A549 (cell line): ENCODE measurements around the gene TBC1D10B. TPM values are rescaled to one million over a fixed set of nuclear protein-coding genes. Genes with fewer than 3 reads are reported as not detected.

Experiments
- ATAC-seq, 2 experiments: fragments of 200-7000 bp in 1 of 2; fragments of >200 bp in 1 of 2; cut with Nextera tagmentation in 1 of 2; cut with Tn5 transposase in 1 of 2; 3 replicates each; pipeline versions ENCODE4 v1.8.0 to v1.9.1; 2018 to 2020; ENCODE audit warnings: mild to moderate bottlenecking in 1 of 2, moderate library complexity in 1 of 2
- CTCF ChIA-PET: fragments of 300-600 bp; sonication (Branson Sonifier 250); formaldehyde crosslinking; extraction: SDS; loops from one replicate; lab custom pipeline; 2021; ENCODE audit warnings: antibody characterized with exemption, inconsistent platforms; lab: Yijun Ruan, JAX
- POLR2A ChIA-PET: fragments of 350-600 bp; formaldehyde crosslinking; extraction: SDS; loops from one replicate; lab custom pipeline; 2021; ENCODE audit warnings: antibody characterized with exemption, inconsistent platforms; lab: Yijun Ruan, JAX
- DNase-seq, 2 experiments: peaks; one replicate each; pipeline versions ENCODE4 v3.0.0 to v3.0.0-alpha.2; 2011 to 2016; ENCODE audit warnings: low read depth in 1 of 2, low spot score in 1 of 2
- FAIRE-seq: peaks from 2 replicates; lab custom pipeline; 2011; peaks lifted over from hg19 to GRCh38; lab: Jason Lieb, UNC
- H3K27ac ChIP-seq, 2 experiments: fragments of >200 bp; sonication (Bioruptor Twin); formaldehyde crosslinking; 3 replicates each; pipeline ENCODE4 v1.5.1; 2016 to 2017
- H3K4me1 ChIP-seq: fragments of >200 bp; sonication (Bioruptor Twin); formaldehyde crosslinking; 3 replicates; pipeline ENCODE4 v1.6.1; 2016
- H3K4me2 ChIP-seq: fragments of >200 bp; sonication (Bioruptor Twin); formaldehyde crosslinking; 3 replicates; pipeline ENCODE4 v1.6.1; 2016
- H3K4me3 ChIP-seq: fragments of >200 bp; sonication (Bioruptor Twin); formaldehyde crosslinking; 3 replicates; pipeline ENCODE4 v1.5.1; 2016
- H3K9me3 ChIP-seq: fragments of >200 bp; sonication (Bioruptor Twin); formaldehyde crosslinking; 3 replicates; pipeline ENCODE4 v1.6.1; 2016
- BHLHE40 ChIP-seq: IDR thresholded peaks from 2 replicates; pipeline ENCODE4 v1.6.1; 2012; ENCODE audit warnings: low read depth, low read length, inconsistent platforms
- CBX8 ChIP-seq: fragments of 200-600 bp; sonication (generic); IDR thresholded peaks from 2 replicates; pipeline ENCODE4 v1.6.1; 2016
- CEBPB ChIP-seq, 2 experiments: fragments of >200 bp in 1 of 2; sonication (Bioruptor Twin) in 1 of 2; formaldehyde crosslinking in 1 of 2; IDR thresholded peaks; 2 replicates each; pipeline ENCODE4 v1.6.1; 2012 to 2016
- CHD2 ChIP-seq: fragments of 150-350 bp; IDR thresholded peaks from 2 replicates; pipeline ENCODE4 v1.6.1; 2014; ENCODE audit warnings: low read length; ENCODE audit not compliant: partially characterized antibody
- EHF ChIP-seq: fragments of 250-450 bp; sonication (Bioruptor Pico); IDR thresholded peaks from 2 replicates; pipeline ENCODE4 v1.5.0; 2020; ENCODE audit warnings: mild to moderate bottlenecking
- EHMT2 ChIP-seq: fragments of 200-600 bp; sonication (generic); IDR thresholded peaks from 2 replicates; pipeline ENCODE4 v1.6.1; 2016; ENCODE audit warnings: antibody characterized with exemption, low read depth, mild to moderate bottlenecking, moderate library complexity
- ESRRA ChIP-seq: fragments of 150-350 bp; IDR thresholded peaks from 2 replicates; pipeline ENCODE4 v1.6.1; 2014; ENCODE audit warnings: mild to moderate bottlenecking, low read length, borderline replicate concordance
- FOSL2 ChIP-seq, 2 experiments: fragments of 450-650 bp in 1 of 2; fragments of >200 bp in 1 of 2; sonication (Bioruptor Twin) in 1 of 2; formaldehyde crosslinking; IDR thresholded peaks; 2 replicates each; pipeline versions ENCODE4 v1.5.0 to v1.6.1; 2016 to 2020; ENCODE audit warnings: mild to moderate bottlenecking in 1 of 2, moderate library complexity in 1 of 2
- GATA3 ChIP-seq: IDR thresholded peaks from 2 replicates; pipeline ENCODE4 v1.6.1; 2012; ENCODE audit warnings: borderline replicate concordance
- HDAC2 ChIP-seq: fragments of 200-600 bp; sonication (generic); IDR thresholded peaks from 2 replicates; pipeline ENCODE4 v1.6.1; 2016
- JUN ChIP-seq, 2 experiments: fragments of >200 bp; sonication (Bioruptor Twin); formaldehyde crosslinking; IDR thresholded peaks; 2 replicates in 1 of 2; 3 replicates in 1 of 2; pipeline ENCODE4 v1.6.1; 2016 to 2017
- JUNB ChIP-seq: fragments of >200 bp; sonication (Bioruptor Twin); formaldehyde crosslinking; IDR thresholded peaks from 2 replicates; pipeline ENCODE4 v1.6.1; 2016
- KDM1A ChIP-seq: fragments of 200-600 bp; sonication (generic); IDR thresholded peaks from 2 replicates; pipeline ENCODE4 v1.6.1; 2016; ENCODE audit warnings: low read depth, mild to moderate bottlenecking
- NPAS2 ChIP-seq: fragments of 250-450 bp; sonication (Bioruptor Pico); IDR thresholded peaks from 2 replicates; pipeline ENCODE4 v1.8.0; 2022; ENCODE audit warnings: mild to moderate bottlenecking, moderate library complexity, borderline replicate concordance
- PHF8 ChIP-seq: fragments of 200-600 bp; sonication (generic); IDR thresholded peaks from 2 replicates; pipeline ENCODE4 v1.6.1; 2016; ENCODE audit warnings: low read depth, mild to moderate bottlenecking, antibody characterized with exemption, moderate library complexity, borderline replicate concordance
- POLR2A ChIP-seq: IDR thresholded peaks from 2 replicates; pipeline ENCODE4 v1.6.1; 2012; ENCODE audit warnings: mild to moderate bottlenecking, low read length
- RNF2 ChIP-seq: fragments of 200-600 bp; sonication (generic); IDR thresholded peaks from 2 replicates; pipeline ENCODE4 v1.6.1; 2016; ENCODE audit warnings: low read depth, mild to moderate bottlenecking, antibody characterized with exemption, moderate library complexity, borderline replicate concordance
- SMC3 ChIP-seq: fragments of >200 bp; sonication (Bioruptor Twin); formaldehyde crosslinking; IDR thresholded peaks from 3 replicates; pipeline ENCODE4 v1.6.1; 2018; ENCODE audit warnings: inconsistent platforms
- SREBF2 ChIP-seq: fragments of 450-650 bp; IDR thresholded peaks from 2 replicates; pipeline ENCODE4 v1.6.1; 2014; ENCODE audit warnings: mild to moderate bottlenecking, moderate library complexity
- TFCP2L1 ChIP-seq: fragments of 250-450 bp; sonication (Bioruptor Pico); IDR thresholded peaks from 2 replicates; pipeline ENCODE4 v1.5.0; 2021; ENCODE audit warnings: mild to moderate bottlenecking
- TP53 ChIP-seq: fragments of 250-450 bp; sonication (Bioruptor Pico); IDR thresholded peaks from 2 replicates; pipeline ENCODE4 v1.5.0; 2021; ENCODE audit warnings: mild to moderate bottlenecking, moderate library complexity
- ZC3H11A ChIP-seq: fragments of 450-650 bp; IDR thresholded peaks from 2 replicates; pipeline ENCODE4 v1.6.1; 2014; ENCODE audit warnings: antibody characterized with exemption, mild to moderate bottlenecking
- ZNF302 ChIP-seq: fragments of 250-450 bp; sonication (Bioruptor Pico); IDR thresholded peaks from 2 replicates; pipeline ENCODE4 v1.9.0; 2021; ENCODE audit warnings: inconsistent platforms, mild to moderate bottlenecking, moderate library complexity
- WGBS: methylation state at CpG from one replicate; pipeline ENCODE4 v1.1.6; 2017; ENCODE audit errors: missing lambda C conversion rate; 5-methylcytosine and 5-hydroxymethylcytosine counted together
- polyA plus RNA-seq, 4 experiments: library from polyadenylated mRNA; depleted of rRNA in 3 of 4; stranded (reverse); fragments of >200 nt; fragmentation: RNase III in 1 of 4; extraction: RNeasy Plus Mini Kit Qiagen cat#74134 plus additional on column Dnase treatment in 1 of 4; gene quantifications; 2 replicates in 3 of 4; 3 replicates in 1 of 4; pipeline ENCODE4 v1.2.3, GENCODE V29; 2011 to 2017
- TF ChIP-seq, protein P1 (sequence below): fragments of 250-450 bp; sonication (Bioruptor Pico); IDR thresholded peaks from 2 replicates; pipeline ENCODE4 v1.5.0; 2021; ENCODE audit warnings: mild to moderate bottlenecking, moderate library complexity, borderline replicate concordance
- TF ChIP-seq, protein P2 (sequence below): IDR thresholded peaks from 2 replicates; pipeline ENCODE4 v1.6.1; 2012; ENCODE audit warnings: low read depth, borderline replicate concordance
- TF ChIP-seq, protein P3 (sequence below): IDR thresholded peaks from 2 replicates; pipeline ENCODE4 v1.6.1; 2012
- TF ChIP-seq, protein P4 (sequence below): fragments of 250-450 bp; sonication (Bioruptor Pico); IDR thresholded peaks from 2 replicates; pipeline ENCODE4 v1.5.0; 2020; ENCODE audit warnings: low read depth, mild to moderate bottlenecking, moderate library complexity
- TF ChIP-seq, protein P5 (sequence below): fragments of 200-600 bp; sonication (generic); IDR thresholded peaks from 2 replicates; pipeline ENCODE4 v1.6.1; 2016; ENCODE audit warnings: antibody characterized with exemption, mild to moderate bottlenecking, moderate library complexity

TBC1D10B gene
- polyA plus RNA-seq, 2 of the 4 experiments (the other 2 are of a cell fraction) = 10.9 to 23.2 TPM

DNA sequence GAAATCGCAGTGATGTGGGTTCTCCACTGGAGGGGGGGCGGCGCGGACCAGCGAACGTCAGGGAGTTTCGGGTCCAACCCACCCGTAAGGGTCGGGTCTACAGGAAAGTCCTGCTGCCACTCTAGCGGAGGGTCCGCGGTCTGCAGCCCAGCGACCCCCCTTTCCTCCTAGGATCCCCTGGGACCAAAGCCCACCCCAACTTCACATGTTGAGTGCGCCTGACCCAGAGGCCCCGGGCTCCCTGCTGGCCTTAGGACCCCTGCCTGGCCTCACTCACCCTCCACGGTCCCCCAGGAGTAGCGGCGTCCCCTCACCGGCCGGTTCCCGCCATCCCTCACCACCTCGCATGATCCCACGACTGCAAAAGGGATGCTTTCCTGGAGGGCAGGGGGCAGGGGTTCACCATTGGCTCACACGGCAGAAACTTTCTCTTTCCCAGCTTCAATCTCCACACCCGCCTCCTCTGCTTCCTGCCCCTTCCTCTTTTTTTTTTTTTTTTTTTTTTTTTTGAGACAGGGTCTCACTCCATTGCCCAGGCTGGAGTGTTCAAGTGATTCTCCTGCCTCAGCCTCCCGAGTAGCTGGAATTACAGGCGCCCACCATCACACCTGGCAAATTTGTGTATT, 9.0 kb upstream of the TBC1D10B start:
- POLR2A ChIA-PET = interaction anchor here (0.9 to 2.0 kb wide), 3 partner anchors 16 to 39 kb away, joined by 5 to 7 read pairs (median 6); partner anchors contain the start of genes ZNF48 and ZNF771
- 49% methylated on average over 27 of the region's 27 CpGs for WGBS
- Histone ChIP-seq H3K27ac (peak overlapping the region; percentile 90 to 96), H3K9me3 (no peaks in the 10 kb centered on the region), H3K4me1 (peaks cover 12% of the 10 kb centered on the region), H3K4me3 (peak overlapping the region; percentile 84), H3K4me2 (peak overlapping the region; percentile 73)
- ATAC-seq = no peak
- TF ChIP-seq, protein P1, sequence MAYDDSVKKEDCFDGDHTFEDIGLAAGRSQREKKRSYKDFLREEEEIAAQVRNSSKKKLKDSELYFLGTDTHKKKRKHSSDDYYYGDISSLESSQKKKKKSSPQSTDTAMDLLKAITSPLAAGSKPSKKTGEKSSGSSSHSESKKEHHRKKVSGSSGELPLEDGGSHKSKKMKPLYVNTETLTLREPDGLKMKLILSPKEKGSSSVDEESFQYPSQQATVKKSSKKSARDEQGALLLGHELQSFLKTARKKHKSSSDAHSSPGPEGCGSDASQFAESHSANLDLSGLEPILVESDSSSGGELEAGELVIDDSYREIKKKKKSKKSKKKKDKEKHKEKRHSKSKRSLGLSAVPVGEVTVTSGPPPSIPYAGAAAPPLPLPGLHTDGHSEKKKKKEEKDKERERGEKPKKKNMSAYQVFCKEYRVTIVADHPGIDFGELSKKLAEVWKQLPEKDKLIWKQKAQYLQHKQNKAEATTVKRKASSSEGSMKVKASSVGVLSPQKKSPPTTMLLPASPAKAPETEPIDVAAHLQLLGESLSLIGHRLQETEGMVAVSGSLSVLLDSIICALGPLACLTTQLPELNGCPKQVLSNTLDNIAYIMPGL (CRISPR knock-in tag) = no peak
- no peak for TF ChIP-seq ESRRA
- no peak for TF ChIP-seq BHLHE40
- TF ChIP-seq TP53 (CRISPR knock-in tag) = no peak
- no peak for TF ChIP-seq CHD2
- no peak for TF ChIP-seq EHMT2
- no peak for TF ChIP-seq TFCP2L1 (CRISPR knock-in tag)
- no peak for TF ChIP-seq GATA3
- TF ChIP-seq CEBPB (IDR thresholded peaks at IDR 0.05) = no peak
- no peak for TF ChIP-seq SMC3
- TF ChIP-seq NPAS2 (CRISPR knock-in tag) = no peak
- no peak for TF ChIP-seq HDAC2
- TF ChIP-seq EHF (CRISPR knock-in tag) = no peak
- TF ChIP-seq JUNB = no peak
- no peak for DNase-seq
- no peak for FAIRE-seq
- CTCF ChIA-PET = interaction anchor here (1.2 to 1.5 kb wide), 2 partner anchors 8 to 33 kb away, joined by 3 read pairs; no protein-coding TSS in a partner anchor

DNA sequence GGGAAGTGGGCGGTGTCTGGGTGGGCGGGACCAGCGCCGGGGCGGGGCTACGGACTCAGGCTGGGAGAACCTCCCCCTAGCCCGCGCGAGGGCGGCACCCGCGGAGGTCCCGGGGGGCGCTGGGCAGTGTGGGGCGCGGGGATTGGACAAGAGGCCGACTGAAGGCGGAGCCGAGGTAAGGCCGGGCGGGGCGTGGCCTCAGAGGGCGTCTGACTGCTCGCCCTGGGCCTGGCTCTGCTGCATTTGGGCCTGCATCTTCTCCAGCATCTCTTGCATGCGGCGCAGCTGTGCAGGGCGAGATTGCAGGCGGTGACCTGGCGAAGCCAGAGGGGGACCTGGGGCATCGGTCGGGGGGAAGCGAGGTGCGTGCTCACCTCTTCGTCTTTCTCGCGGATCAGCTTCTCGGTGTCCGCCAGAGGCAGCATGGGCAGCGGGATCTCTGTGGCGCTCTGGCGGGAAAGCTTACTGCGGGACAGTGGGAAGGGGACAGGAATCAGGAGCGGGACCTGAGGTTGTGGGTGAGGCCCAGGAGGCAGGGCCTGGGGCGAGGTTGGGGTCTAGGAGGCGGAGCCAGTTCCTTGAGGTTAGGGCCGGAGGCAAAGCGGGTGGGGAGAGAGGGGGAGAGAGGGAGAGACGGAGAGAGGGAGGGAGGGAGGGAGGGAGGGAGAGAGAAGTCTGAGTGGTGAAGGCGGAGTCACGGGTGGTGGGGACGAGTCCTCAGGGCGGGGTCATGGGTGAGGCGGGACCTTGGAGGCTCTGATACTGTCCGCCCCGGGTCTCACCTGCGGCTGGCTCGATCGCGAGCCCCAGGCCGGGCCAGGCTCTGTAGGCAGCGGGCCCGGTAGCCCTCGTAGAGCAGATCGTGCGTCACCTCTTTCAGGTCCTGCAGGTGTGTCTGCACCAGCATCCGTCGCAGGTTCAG, 8.2 kb upstream of the TBC1D10B start:
- FAIRE-seq = no peak
- 2% methylated on average over 32 of the region's 67 CpGs for WGBS
- peak overlapping the region; percentile 93 to 96 for H3K27ac ChIP-seq
- H3K4me1 ChIP-seq = peaks cover 12% of the 10 kb centered on the region
- peak; percentile 89 to 97 for ATAC-seq
- no peaks in the 10 kb centered on the region for H3K9me3 ChIP-seq
- peak; percentile 93 to 98 for DNase-seq
- H3K4me2 ChIP-seq = peak overlapping the region; percentile 73
- H3K4me3 ChIP-seq = peak overlapping the region; percentile 84
- ChIA-PET CTCF (interaction anchor here (1.0 to 2.1 kb wide), 4 partner anchors 12 to 34 kb away, joined by 3 to 6 read pairs (median 6); partner anchors contain the start of gene ZNF48), POLR2A (interaction anchor here (0.7 to 2.0 kb wide), 5 partner anchors 17 to 77 kb away, joined by 3 to 7 read pairs (median 5); partner anchors contain the start of genes ZNF48 and ZNF771)
- TF ChIP-seq KDM1A (no peak), JUN (IDR thresholded peaks at IDR 0.05) (peak; percentile 20 to 62; a peak in 3 of 5 replicates), JUNB (no peak), EHMT2 (no peak), ZC3H11A (no peak), FOSL2 (IDR thresholded peaks at IDR 0.05) (no peak), FOSL2 (CRISPR knock-in tag; IDR thresholded peaks at IDR 0.05) (no peak), NPAS2 (CRISPR knock-in tag) (no peak), ZNF302 (CRISPR knock-in tag) (no peak), RNF2 (no peak), PHF8 (peak; percentile 14; the same call in 1 of the 2 replicates), POLR2A (peak; percentile 81), CBX8 (no peak), TFCP2L1 (CRISPR knock-in tag) (0 out of 2 replicates have a peak, but pooled peaks have one; percentile 12), EHF (CRISPR knock-in tag) (no peak), SREBF2 (no peak)
- TF ChIP-seq, protein P2, sequence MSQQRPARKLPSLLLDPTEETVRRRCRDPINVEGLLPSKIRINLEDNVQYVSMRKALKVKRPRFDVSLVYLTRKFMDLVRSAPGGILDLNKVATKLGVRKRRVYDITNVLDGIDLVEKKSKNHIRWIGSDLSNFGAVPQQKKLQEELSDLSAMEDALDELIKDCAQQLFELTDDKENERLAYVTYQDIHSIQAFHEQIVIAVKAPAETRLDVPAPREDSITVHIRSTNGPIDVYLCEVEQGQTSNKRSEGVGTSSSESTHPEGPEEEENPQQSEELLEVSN = no peak
- TF ChIP-seq, protein P3, sequence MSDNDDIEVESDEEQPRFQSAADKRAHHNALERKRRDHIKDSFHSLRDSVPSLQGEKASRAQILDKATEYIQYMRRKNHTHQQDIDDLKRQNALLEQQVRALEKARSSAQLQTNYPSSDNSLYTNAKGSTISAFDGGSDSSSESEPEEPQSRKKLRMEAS = peak; percentile 78
- TF ChIP-seq, protein P4, sequence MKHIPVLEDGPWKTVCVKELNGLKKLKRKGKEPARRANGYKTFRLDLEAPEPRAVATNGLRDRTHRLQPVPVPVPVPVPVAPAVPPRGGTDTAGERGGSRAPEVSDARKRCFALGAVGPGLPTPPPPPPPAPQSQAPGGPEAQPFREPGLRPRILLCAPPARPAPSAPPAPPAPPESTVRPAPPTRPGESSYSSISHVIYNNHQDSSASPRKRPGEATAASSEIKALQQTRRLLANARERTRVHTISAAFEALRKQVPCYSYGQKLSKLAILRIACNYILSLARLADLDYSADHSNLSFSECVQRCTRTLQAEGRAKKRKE (CRISPR knock-in tag) = no peak
- TF ChIP-seq, protein P5, sequence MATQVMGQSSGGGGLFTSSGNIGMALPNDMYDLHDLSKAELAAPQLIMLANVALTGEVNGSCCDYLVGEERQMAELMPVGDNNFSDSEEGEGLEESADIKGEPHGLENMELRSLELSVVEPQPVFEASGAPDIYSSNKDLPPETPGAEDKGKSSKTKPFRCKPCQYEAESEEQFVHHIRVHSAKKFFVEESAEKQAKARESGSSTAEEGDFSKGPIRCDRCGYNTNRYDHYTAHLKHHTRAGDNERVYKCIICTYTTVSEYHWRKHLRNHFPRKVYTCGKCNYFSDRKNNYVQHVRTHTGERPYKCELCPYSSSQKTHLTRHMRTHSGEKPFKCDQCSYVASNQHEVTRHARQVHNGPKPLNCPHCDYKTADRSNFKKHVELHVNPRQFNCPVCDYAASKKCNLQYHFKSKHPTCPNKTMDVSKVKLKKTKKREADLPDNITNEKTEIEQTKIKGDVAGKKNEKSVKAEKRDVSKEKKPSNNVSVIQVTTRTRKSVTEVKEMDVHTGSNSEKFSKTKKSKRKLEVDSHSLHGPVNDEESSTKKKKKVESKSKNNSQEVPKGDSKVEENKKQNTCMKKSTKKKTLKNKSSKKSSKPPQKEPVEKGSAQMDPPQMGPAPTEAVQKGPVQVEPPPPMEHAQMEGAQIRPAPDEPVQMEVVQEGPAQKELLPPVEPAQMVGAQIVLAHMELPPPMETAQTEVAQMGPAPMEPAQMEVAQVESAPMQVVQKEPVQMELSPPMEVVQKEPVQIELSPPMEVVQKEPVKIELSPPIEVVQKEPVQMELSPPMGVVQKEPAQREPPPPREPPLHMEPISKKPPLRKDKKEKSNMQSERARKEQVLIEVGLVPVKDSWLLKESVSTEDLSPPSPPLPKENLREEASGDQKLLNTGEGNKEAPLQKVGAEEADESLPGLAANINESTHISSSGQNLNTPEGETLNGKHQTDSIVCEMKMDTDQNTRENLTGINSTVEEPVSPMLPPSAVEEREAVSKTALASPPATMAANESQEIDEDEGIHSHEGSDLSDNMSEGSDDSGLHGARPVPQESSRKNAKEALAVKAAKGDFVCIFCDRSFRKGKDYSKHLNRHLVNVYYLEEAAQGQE = no peak
